Fibroblast of the conjunctiva (primary cell): ENCODE measurements around the gene UCN2.
"Not testable (repeated sequence)": the region's sequence is repeated elsewhere in the genome, so short reads cannot be mapped to it uniquely, and the experiment has no call there.

ENCODE experiments used
- DNase-seq: peaks from one replicate; pipeline ENCODE4 v3.0.0-alpha.2; 2010; ENCODE audit warnings: low read depth

The UCN2 gene

DNA sequence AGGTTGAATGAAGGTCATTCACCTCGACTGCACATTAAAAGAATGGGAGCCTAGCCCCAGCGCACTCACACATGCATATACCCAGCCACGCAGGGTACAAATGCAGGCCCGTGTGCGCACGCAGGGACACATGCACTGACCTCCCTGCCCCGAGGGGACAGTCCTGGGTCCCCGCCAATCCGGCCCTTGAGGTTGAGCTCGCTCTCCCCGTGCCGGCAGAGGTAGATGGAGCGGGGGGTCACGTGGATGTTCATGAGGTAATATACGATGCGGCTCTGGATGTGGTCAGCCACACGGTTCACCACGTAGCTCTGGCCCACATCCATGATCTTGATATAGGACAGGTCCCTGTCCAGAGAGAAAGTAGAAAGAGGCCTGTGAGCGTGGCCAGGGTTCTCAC is 27.5 kb downstream of the UCN2 start:
- DNase-seq: no peak

DNA sequence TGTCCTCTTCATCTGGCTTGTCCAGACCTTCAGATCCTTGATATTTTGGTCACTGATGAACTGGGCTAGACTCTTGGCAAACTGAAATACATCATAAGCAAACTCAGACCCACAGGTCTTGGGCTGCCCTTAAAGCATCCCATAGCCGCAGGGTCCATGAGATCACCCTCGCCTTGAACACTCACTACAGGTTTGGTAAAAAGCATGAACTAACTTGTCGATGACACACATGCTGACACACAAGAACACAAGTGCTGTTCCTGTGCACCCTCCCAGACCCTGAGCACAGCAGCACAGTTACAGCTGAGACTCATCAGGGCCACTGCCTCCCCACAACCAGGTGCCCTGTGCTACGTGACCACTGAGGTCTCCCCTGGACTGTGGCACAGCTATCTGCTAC is 28.0 kb downstream of the UCN2 start:
- DNase-seq: no peak

DNA sequence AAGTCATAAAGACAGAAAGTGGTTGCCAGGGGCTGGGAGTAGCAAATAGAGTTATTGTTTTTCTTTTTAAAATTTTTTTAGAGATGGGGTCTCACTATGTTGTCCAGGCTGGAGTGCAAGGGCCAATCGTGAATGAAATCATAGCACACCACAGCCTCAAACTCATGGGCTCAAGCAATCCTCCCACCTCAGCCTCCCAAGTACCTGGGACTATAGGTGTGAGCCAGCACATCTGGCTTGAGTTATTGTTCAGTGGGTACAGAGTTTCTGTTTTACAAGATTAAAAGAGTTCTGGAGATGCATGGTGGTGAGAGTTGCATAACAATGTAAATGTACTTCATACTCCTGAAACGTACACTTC is 30.6 kb downstream of the UCN2 start:
- no peak for DNase-seq

DNA sequence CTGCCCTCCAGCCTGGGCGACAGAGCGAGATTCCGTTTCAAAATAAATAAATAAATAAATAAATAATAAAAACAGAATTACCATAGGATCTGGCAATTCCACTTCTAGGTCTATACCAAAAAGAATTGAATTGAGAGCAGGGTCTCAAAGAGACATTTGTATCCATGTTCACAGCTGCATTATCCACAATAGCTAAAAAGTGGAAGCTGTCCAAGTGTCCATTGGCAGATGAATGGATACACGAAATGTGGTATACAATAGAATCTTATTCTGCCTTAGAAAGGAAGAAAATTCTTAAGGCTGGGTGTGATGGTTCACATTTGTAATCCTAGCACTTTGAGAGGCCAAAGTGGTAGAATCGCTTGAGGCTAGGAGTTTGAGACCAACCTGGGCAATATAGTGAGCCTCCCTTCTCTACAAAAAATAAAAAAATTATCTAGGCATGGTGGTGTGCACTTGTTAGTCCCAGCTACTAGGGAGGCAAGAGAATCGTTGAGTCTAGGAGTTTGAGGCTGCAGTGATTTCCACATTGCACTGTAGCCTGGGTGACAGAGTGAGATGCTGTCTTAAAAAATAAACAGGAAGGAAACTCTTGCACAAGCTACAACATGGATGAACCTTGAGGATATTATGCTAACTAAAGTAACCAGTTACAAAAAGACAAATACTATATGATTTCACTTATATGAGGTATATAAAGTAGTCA is 31.2 kb downstream of the UCN2 start:
- no peak for DNase-seq

DNA sequence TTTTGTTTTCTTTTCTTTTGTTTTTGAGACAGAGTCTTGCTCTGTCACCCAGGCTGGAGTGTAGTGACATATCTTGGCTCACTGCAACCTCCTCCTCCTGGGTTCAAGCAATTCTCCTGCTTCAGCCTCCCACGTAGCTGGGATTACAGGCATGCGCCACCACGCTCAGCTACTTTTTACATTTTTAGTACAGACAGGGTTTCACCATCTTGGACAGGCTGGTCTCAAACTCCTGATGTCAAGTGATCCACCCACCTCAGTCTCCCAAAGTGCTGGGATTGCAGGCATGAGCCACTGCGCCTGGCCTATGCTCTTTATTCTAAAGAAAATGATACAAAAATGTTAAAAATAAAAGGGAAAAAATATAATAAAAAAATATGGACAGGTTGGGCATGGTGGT is 32.9 kb downstream of the UCN2 start:
- not testable (repeated sequence) for DNase-seq

DNA sequence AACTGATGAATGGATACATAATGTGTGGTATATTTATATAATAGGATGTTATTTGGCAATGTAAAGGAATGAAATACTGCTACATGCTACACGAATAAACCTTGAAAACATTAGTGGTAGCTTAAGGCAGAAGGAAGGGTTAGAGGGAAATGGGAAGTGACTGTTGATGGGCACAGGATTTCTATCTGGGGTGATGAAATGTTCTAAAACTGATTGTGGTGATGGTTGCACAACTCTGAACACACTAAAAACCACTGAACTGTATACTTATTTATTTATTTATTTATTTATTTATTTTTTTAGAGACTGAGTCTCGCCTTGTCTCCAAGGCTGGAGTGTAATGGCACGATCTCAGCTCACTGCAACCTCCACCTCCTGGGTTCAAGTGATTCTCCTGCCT is 34.8 kb downstream of the UCN2 start:
- no peak for DNase-seq

DNA sequence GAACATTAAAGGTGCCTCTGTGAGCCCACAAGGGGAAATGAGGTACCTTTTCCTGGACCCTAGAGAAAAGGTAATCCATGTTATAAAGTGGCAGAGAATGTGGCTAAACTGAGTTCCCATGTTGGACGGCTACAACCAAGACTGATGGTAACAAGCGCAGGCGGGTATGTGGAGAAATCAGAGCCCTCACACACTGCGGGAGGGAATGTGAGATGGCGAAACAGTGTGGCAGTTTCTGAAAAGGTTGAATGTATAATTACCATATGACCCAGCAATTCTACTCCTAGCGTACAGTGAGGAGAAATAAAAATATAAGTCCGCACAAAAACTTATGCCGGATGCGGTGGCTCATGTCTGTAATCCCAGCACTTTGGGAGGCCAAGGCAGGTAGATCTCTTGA is 35.5 kb downstream of the UCN2 start:
- DNase-seq: no peak

DNA sequence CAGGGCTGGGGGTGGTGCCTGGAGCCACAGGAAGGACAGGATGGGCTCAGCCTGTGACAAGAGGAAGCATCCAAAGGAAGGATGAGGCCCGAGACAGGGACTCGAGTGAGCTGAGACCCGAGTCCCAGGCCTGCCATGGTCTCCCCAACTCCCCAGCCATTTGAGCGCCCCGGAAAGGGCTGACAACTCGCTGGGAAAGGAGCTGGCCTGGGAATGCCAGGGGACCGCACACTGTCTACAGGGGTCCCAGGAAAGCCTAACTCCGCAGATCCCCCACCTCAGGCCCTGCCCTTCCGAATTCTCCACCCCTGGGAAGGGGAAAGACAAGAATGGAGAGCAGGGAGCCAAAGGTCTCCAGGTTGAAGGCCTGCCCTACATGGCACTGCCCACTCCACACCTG is 38.6 kb downstream of the UCN2 start:
- DNase-seq: no peak

DNA sequence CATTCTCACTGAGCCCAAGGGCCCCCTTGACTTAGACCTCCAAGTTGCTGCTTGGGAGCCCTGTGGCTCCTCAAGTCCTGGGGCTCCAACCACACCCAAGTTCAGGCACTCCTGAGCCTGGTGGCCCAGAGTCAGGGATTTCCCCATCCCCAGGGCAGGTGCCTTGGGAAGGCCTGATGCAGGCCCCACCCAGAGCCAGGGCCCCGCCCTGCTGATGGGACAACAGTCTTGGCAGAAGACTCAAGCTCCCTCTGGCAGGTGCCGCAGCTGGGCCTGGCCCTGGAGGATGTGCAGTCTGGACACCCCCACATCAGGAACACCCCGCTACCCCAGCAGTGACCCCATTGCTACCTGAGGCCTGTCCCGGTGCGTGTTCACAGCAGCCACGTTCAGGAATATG is 41.9 kb downstream of the UCN2 start:
- no peak for DNase-seq

DNA sequence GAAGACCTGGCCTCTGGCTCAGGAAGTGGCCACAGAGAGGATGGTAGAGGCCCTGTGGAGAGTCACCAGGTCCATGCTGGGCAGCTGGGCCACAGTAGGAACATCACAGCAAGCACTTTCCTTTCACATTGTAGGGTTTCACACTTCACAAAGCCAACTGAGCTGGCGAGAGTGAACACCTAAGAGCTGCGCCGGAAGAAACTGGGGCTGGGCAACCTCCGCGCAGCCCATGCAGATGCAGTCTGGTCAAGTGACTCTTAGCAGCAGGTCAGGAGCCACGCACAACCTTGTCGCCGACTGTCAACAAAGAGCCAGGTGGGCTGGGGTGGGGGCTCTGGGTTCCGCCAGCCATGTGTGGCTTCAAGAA is 44.3 kb downstream of the UCN2 start:
- no peak for DNase-seq

DNA sequence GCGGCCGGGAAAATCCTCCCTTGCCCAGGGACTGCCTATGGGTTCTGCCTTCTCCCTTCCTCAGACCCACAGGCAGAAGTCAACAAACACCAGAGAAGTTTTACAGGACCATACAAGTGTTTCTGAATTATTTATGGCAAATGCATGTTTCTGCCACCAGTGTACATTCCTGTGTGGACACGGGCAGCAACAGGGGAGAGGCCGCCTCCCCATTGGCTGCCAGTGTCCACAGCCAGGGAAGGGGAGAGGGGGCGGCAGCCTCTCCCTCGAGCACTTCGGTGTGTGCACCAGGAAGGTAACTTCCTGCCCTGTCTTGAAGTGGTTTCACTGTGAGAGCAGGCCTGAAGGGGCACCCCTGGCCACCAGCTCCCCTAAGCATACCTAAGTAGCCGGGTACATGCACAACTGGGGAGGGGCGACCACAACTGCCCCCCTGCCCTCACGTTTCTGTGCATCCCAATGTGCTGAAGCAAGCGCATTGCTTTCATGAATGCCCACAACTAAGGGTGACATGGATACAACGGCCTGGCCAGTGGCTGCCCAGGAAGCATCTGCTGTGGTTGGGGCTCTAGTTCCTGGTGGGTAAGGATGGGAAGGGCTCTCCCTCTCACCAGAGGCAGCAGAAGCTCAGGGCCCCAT is 44.8 kb downstream of the UCN2 start:
- DNase-seq: no peak

DNA sequence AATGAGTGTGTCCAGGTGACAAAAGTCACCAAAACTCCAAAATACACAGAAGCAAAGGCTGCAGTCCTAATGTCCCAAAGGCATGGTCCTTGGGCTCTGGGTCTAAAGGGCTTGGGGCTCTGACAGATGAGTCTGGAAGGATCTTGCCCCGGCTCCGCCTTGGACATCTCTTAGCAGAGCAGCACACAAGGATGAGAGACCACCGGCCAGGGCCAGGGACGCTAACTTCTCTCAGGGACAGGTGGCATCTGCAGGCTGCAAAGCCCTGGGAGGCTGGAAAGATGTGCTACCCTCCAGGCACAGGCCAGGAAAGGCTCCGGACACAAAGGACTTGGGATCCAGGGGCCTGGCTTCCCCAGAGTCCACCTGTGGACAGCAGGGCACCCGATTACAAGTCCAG is 45.5 kb downstream of the UCN2 start:
- no peak for DNase-seq

DNA sequence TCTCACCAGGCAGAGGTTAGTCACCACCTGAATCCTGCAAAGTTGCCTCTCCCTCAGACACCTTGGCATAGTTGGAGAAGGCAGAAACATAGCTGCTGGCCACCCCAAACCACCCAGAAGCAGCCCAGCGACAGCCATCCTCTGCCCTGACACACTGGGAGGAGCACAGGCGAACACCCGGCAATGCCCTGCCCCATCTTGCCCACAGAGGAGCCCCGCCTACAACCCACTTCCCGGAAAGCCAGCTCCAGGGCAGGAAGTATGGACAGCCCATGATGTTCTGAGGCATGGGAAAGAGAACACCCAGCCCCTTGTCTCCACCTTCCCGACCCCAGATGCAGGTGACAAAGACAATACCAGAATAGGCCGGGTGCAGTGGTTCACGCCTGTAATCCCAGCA is 47.0 kb downstream of the UCN2 start:
- DNase-seq: no peak

DNA sequence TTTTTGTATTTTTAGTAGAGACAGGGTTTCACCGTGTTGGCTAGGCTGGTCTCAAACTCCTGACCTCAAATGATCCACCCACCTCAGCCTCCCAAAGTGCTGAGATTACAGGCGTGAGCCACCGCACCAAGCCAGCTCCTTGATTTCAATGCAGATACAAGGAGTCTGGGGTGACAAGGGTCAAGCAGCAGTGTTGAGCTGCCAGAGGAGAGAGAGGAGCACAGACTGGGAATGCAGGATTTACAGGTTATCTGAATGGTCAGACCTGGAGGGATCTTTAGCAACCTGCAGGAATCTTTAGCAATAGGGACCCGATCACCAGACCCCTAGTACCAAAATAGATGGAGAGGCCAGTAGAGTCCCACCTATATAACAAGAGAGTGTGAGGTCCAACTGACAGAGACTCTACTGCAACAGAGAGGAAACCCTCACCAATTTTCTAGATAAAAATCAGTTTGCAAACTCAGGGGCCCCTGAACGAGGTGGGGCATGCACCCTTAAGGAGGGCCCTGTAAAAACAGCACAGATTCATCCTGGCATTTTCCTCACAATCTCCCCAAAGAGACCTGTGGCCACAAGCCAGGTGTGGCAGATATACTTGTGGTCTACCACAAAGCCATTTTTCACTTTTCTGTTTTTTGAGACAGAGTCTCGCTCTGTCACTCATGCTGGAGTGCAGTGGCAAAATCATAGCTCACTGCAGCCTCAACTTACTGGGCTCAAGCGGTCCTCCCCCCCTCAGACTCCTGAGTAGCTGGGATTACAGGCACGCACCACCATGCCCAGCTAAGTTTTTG is 49.0 kb downstream of the UCN2 start:
- DNase-seq: no peak
